ENCODE data around the gene IGLON5.

The IGLON5 gene

GRCh38 chr19:51318687-51319648 is 7.5 kb downstream of the IGLON5 start:
- DNase-seq = no peak

GRCh38 chr19:51319649-51320279 is 8.3 kb downstream of the IGLON5 start:
- no peak for DNase-seq

- no peak for DNase-seq
Observed at GRCh38 chr19:51320280-51320657, 8.8 kb downstream of the IGLON5 start.

GRCh38 chr19:51321799-51322198 is 10.4 kb downstream of the IGLON5 start:
- no peak for DNase-seq

GRCh38 chr19:51323481-51324166 is 12.2 kb downstream of the IGLON5 start:
- no peak for DNase-seq

GRCh38 chr19:51324167-51324481 is 12.7 kb downstream of the IGLON5 start:
- DNase-seq = no peak

- no peak for DNase-seq
Observed at GRCh38 chr19:51325161-51325976, 13.9 kb downstream of the IGLON5 start.

GRCh38 chr19:51326216-51327065 is 15.0 kb downstream of the IGLON5 start:
- DNase-seq = no peak

- DNase-seq = peak; percentile 74 to 90
Observed at GRCh38 chr19:51327066-51328001, 15.9 kb downstream of the IGLON5 start.

- no peak for DNase-seq
Observed at GRCh38 chr19:51329411-51329810, 18.0 kb downstream of the IGLON5 start.

- DNase-seq = no peak
Observed at GRCh38 chr19:51330366-51330765, 18.9 kb downstream of the IGLON5 start.

- no peak for DNase-seq
Observed at GRCh38 chr19:51331193-51331592, 19.7 kb downstream of the IGLON5 start.

GRCh38 chr19:51331716-51332115 is 20.3 kb downstream of the IGLON5 start:
- DNase-seq = no peak

- no peak for DNase-seq
Observed at GRCh38 chr19:51333836-51334460, 22.5 kb downstream of the IGLON5 start.

- no peak for DNase-seq
Observed at GRCh38 chr19:51337141-51337860, 25.9 kb downstream of the IGLON5 start.

- DNase-seq = no peak
Observed at GRCh38 chr19:51337861-51338562, 26.6 kb downstream of the IGLON5 start.

GRCh38 chr19:51338563-51339312 is 27.3 kb downstream of the IGLON5 start:
- DNase-seq = peak; percentile 79 to 95

GRCh38 chr19:51339313-51339686 is 27.9 kb downstream of the IGLON5 start:
- DNase-seq = peak in 1 of 2 experiments; percentile 74

Data from NCI-H526 (cell line).